Activated T-helper 2 cell treated with anti-CD3 and anti-CD28 coated beads, Interferon-gamma antibody, Interleukin-2, Interleukin-4, amounts not matched to agents 10 μg/mL and 5 μg/mL and 100 μg/mL, durations not matched to agents 14 hours and 24 hours and 36 hours (primary cell): ENCODE measurements around the gene PHLDB3. TPM values are rescaled to one million over a fixed set of nuclear protein-coding genes. Genes with fewer than 3 reads are reported as not detected.
"Not testable (repeated sequence)": the region's sequence is repeated elsewhere in the genome, so short reads cannot be mapped to it uniquely, and the experiment has no call there.

Experiments
- DNase-seq: peaks from one replicate; pipeline ENCODE4 v3.0.0; 2021; ENCODE audit warnings: low spot score
- H3K27ac Mint-ChIP-seq: one replicate; pipeline ENCODE4 v1.8.0; 2021; ENCODE audit warnings: mixed read lengths
- H3K27me3 Mint-ChIP-seq: one replicate; pipeline ENCODE4 v1.8.0; 2021; ENCODE audit warnings: low read depth, mixed read lengths
- H3K36me3 Mint-ChIP-seq: one replicate; pipeline ENCODE4 v1.8.0; 2021; ENCODE audit warnings: low read depth, mixed read lengths
- H3K4me1 Mint-ChIP-seq: one replicate; pipeline ENCODE4 v1.8.0; 2021; ENCODE audit warnings: low read depth, mixed read lengths
- H3K4me3 Mint-ChIP-seq: one replicate; pipeline ENCODE4 v1.8.0; 2021; ENCODE audit warnings: low read depth, mild to moderate bottlenecking, moderate library complexity, mixed read lengths
- H3K9me3 Mint-ChIP-seq: one replicate; pipeline ENCODE4 v1.8.0; 2021; ENCODE audit warnings: mixed read lengths
- intact Hi-C: fragments of 100-400 bp; cut with micrococcal nuclease; formaldehyde crosslinking; loops from one replicate; pipeline ENCODE4 v1.15.1; 2023
- total RNA-seq: library from RNA; stranded (reverse); gene quantifications from 2 replicates; pipeline ENCODE4 v1.2.3, GENCODE V29; 2022

PHLDB3 gene
- total RNA-seq, 1 donor from 2014 or later, result 25.3 TPM

GRCh38 chr19:43524922-43525835 is 20.6 kb upstream of the PHLDB3 start:
- DNase-seq, result no peak
- peak overlapping the region; percentile 87 for H3K4me3 Mint-ChIP-seq

GRCh38 chr19:43523696-43524095 is 19.1 kb upstream of the PHLDB3 start:
- H3K4me1 Mint-ChIP-seq, result peaks cover 16% of the 10 kb centered on the region
- not testable (repeated sequence) for DNase-seq, H3K27me3 Mint-ChIP-seq, H3K27ac Mint-ChIP-seq, H3K4me3 Mint-ChIP-seq, H3K9me3 Mint-ChIP-seq
- peaks cover 15% of the 10 kb centered on the region for H3K36me3 Mint-ChIP-seq
- intact Hi-C loops, result loop anchor here (2.0 to 10.0 kb wide), 2 partner anchors 73 to 261 kb away; partner anchors contain the start of genes IRGQ, KCNN4 and ZNF576

More at GRCh38 chr19:43524922-43525835, 20.6 kb upstream of the PHLDB3 start:
- Mint-ChIP-seq H3K4me1 (peaks cover 12% of the 10 kb centered on the region), H3K36me3 (peaks cover 11% of the 10 kb centered on the region), H3K9me3 (no peaks in the 10 kb centered on the region), H3K27ac (peak overlapping the region; percentile 97), H3K27me3 (no peaks in the 10 kb centered on the region)
- intact Hi-C loops, result loop anchor here (1.0 to 10.0 kb wide), 4 partner anchors 57 to 260 kb away; partner anchors contain the start of genes IRGQ, KCNN4 and ZNF576

GRCh38 chr19:43522929-43523328 is 18.4 kb upstream of the PHLDB3 start:
- H3K27me3 Mint-ChIP-seq, result no peaks in the 10 kb centered on the region
- intact Hi-C loops, result loop anchor here (10.0 kb wide), 1 partner anchor 262 kb away; the partner anchor contains the start of gene KCNN4
- no peaks in the 10 kb centered on the region for H3K9me3 Mint-ChIP-seq
- H3K4me1 Mint-ChIP-seq, result peaks cover 16% of the 10 kb centered on the region
- no peak for DNase-seq
- H3K36me3 Mint-ChIP-seq, result peaks cover 17% of the 10 kb centered on the region
- peak overlapping the region; percentile 7 for H3K4me3 Mint-ChIP-seq
- peak overlapping the region; percentile 63 for H3K27ac Mint-ChIP-seq

GRCh38 chr19:43519436-43520088 is 15.0 kb upstream of the PHLDB3 start:
- Mint-ChIP-seq H3K27me3 (no peaks in the 10 kb centered on the region), H3K36me3 (peaks cover 14% of the 10 kb centered on the region), H3K4me1 (peaks cover 7% of the 10 kb centered on the region), H3K9me3 (no peaks in the 10 kb centered on the region), H3K4me3 (no peak overlapping the region), H3K27ac (peak overlapping the region; percentile 17)
- peak; percentile 65 for DNase-seq
- intact Hi-C loops, result loop anchor here (1.0 to 10.0 kb wide), 3 partner anchors 72 to 265 kb away; partner anchors contain the start of gene KCNN4

- DNase-seq, result no peak
- Mint-ChIP-seq H3K27ac (no peak overlapping the region), H3K4me1 (peaks cover 7% of the 10 kb centered on the region), H3K27me3 (no peaks in the 10 kb centered on the region), H3K9me3 (no peaks in the 10 kb centered on the region), H3K36me3 (peaks cover 24% of the 10 kb centered on the region), H3K4me3 (no peak overlapping the region)
- intact Hi-C loops, result loop anchor here (2.0 kb wide), 1 partner anchor 85 kb away; no protein-coding TSS in a partner anchor
These were observed 13.5 kb upstream of the PHLDB3 start for GRCh38 chr19:43518051-43518450.

- H3K4me1 Mint-ChIP-seq, H3K9me3 Mint-ChIP-seq, H3K27ac Mint-ChIP-seq, H3K27me3 Mint-ChIP-seq, DNase-seq, H3K4me3 Mint-ChIP-seq, intact Hi-C loops: not testable (repeated sequence)
- peaks cover 52% of the 10 kb centered on the region for H3K36me3 Mint-ChIP-seq
These were observed 7.9 kb upstream of the PHLDB3 start for GRCh38 chr19:43512399-43512798.

GRCh38 chr19:43511324-43511723 is 6.8 kb upstream of the PHLDB3 start:
- Mint-ChIP-seq H3K27ac (no peak overlapping the region), H3K4me1 (no peaks in the 10 kb centered on the region), H3K27me3 (no peaks in the 10 kb centered on the region), H3K9me3 (no peaks in the 10 kb centered on the region), H3K4me3 (no peak overlapping the region), H3K36me3 (peaks cover 53% of the 10 kb centered on the region)
- no peak for DNase-seq
- intact Hi-C loops, result no loop called here

GRCh38 chr19:43510713-43511112 is 6.2 kb upstream of the PHLDB3 start:
- H3K36me3 Mint-ChIP-seq, result peaks cover 56% of the 10 kb centered on the region
- intact Hi-C loops, result no loop called here
- no peak overlapping the region for H3K27ac Mint-ChIP-seq

GRCh38 chr19:43507880-43508279 is 3.3 kb upstream of the PHLDB3 start:
- intact Hi-C loops, result no loop called here
- Mint-ChIP-seq H3K27ac (no peak overlapping the region), H3K27me3 (no peaks in the 10 kb centered on the region), H3K4me1 (peaks cover 17% of the 10 kb centered on the region), H3K9me3 (no peaks in the 10 kb centered on the region), H3K36me3 (peaks cover 51% of the 10 kb centered on the region), H3K4me3 (no peak overlapping the region)
- DNase-seq, result no peak

More at GRCh38 chr19:43510713-43511112, 6.2 kb upstream of the PHLDB3 start:
- no peak for DNase-seq
- peaks cover 5% of the 10 kb centered on the region for H3K4me1 Mint-ChIP-seq
- no peaks in the 10 kb centered on the region for H3K27me3 Mint-ChIP-seq
- no peak overlapping the region for H3K4me3 Mint-ChIP-seq
- no peaks in the 10 kb centered on the region for H3K9me3 Mint-ChIP-seq

GRCh38 chr19:43506629-43507028 is 2.1 kb upstream of the PHLDB3 start:
- intact Hi-C loops, result no loop called here
- Mint-ChIP-seq H3K9me3 (no peaks in the 10 kb centered on the region), H3K36me3 (peaks cover 44% of the 10 kb centered on the region), H3K27me3 (no peaks in the 10 kb centered on the region), H3K27ac (no peak overlapping the region), H3K4me1 (peaks cover 19% of the 10 kb centered on the region), H3K4me3 (no peak overlapping the region)
- DNase-seq, result no peak

GRCh38 chr19:43505941-43506340 is 1.4 kb upstream of the PHLDB3 start:
- Mint-ChIP-seq H3K4me1 (peaks cover 19% of the 10 kb centered on the region), H3K27me3 (no peaks in the 10 kb centered on the region), H3K4me3 (peak overlapping the region; percentile 42), H3K36me3 (peaks cover 40% of the 10 kb centered on the region), H3K9me3 (no peaks in the 10 kb centered on the region), H3K27ac (peak overlapping the region; percentile 76)
- intact Hi-C loops, result no loop called here
- no peak for DNase-seq

GRCh38 chr19:43505186-43505456 is 575 bp upstream of the PHLDB3 start:
- Mint-ChIP-seq H3K4me3 (peak overlapping the region; percentile 48), H3K27ac (peak overlapping the region; percentile 52), H3K36me3 (peaks cover 37% of the 10 kb centered on the region), H3K4me1 (peaks cover 20% of the 10 kb centered on the region), H3K9me3 (no peaks in the 10 kb centered on the region), H3K27me3 (no peaks in the 10 kb centered on the region)
- DNase-seq, result no peak
- intact Hi-C loops, result no loop called here
